22Rv1 (cell line): ENCODE measurements around the gene PLCD3.

Source experiments
- ZFX ChIP-seq: fragments of 450-650 bp; IDR thresholded peaks from 2 replicates; pipeline ENCODE4 v1.6.1; 2017; ENCODE audit warnings: antibody characterized with exemption, borderline replicate concordance
- TF ChIP-seq, protein P1 (sequence below): fragments of 450-650 bp; IDR thresholded peaks from 2 replicates; pipeline ENCODE4 v1.5.1; 2017; ENCODE audit warnings: mild to moderate bottlenecking

DNA sequence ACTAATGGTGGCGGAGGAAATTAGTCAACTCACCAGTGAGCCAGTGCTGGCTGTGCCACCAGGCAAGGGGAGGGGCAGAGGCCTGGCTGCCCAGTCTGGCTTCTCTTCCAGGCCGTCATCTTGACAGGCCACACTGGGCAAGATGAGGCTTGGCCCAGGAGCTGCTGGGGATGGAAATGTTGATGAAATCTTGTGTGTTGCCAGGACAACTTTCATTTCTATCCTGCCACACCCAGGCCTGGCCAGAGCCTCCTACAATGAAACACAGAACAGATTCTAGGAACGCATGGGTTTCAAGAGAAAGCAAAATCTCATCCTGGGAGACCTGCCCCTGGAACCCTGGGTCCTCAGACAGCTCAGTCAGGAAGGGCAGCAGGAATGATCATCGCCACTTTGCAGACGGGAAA, 38.6 kb upstream of the PLCD3 start:
- TF ChIP-seq, protein P1, sequence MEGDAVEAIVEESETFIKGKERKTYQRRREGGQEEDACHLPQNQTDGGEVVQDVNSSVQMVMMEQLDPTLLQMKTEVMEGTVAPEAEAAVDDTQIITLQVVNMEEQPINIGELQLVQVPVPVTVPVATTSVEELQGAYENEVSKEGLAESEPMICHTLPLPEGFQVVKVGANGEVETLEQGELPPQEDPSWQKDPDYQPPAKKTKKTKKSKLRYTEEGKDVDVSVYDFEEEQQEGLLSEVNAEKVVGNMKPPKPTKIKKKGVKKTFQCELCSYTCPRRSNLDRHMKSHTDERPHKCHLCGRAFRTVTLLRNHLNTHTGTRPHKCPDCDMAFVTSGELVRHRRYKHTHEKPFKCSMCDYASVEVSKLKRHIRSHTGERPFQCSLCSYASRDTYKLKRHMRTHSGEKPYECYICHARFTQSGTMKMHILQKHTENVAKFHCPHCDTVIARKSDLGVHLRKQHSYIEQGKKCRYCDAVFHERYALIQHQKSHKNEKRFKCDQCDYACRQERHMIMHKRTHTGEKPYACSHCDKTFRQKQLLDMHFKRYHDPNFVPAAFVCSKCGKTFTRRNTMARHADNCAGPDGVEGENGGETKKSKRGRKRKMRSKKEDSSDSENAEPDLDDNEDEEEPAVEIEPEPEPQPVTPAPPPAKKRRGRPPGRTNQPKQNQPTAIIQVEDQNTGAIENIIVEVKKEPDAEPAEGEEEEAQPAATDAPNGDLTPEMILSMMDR = no peak
- no peak for TF ChIP-seq ZFX
